ENCODE data around the gene ATP6V0E2.

Gene ATP6V0E2

DNA sequence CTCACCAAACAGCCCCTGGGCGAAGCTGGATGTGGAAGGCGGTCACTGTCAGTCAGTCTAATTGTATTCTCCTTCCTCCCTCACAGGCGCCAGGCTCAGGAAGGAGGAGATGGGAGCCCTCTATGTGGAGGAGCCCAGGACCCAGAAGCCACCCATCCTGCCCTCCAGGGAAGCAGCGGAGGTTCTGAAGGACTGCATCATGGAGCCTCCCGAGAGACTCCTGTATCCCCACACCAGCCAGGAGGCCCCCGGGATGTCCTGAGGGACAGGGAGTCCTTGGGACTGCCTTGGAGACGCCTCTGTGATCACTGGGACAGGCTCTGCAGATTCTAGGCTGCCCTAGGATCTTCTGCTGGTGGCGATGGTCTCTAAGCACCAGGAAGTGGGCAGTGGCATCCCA is 9.7 kb upstream of the ATP6V0E2 start:
- no peak for DNase-seq (ENCODE audit: low read depth in 2 of 2)

DNA sequence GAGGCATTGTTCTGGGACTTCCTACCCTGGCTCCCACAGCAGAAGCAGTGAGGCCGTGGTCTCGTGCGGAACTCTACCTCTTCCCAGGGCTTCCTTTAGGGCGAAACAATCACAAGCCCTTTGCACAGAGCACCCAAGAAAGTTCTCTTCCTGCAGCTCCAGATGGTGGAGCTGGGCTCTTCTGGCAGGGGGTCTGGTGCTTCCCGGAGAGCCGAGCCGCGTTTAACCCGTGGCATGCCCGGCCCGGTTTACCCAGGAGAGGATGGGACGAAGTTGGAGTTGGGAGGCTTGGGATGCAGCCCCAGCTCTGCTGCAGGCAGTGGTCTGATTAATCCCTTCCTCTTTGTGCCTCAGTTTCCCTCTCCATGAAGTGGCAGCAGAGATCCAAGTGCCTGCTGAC is 9.0 kb upstream of the ATP6V0E2 start:
- DNase-seq (ENCODE audit: low read depth in 2 of 2): no peak

DNA sequence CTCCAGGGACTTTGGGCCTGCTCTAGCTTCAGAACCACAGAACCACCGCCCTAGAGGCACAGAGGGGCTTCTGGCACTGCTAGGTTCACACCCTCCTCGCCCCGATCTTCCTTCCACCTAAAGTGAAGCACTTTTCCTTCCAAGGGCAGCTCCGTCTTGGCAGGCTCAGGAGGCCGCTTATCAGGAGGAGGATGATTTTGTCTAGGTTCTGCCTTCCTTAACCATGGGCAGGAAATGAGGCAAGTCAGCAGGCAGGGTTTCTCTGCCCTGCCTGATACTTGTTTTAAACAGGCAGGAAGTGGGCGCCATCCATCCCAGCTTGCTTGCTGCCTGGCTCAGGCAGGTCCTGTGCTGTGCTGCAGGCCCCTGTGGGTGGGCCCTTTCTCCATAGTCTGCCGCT is 8.3 kb upstream of the ATP6V0E2 start:
- no peak for DNase-seq (ENCODE audit: low read depth in 2 of 2)

DNA sequence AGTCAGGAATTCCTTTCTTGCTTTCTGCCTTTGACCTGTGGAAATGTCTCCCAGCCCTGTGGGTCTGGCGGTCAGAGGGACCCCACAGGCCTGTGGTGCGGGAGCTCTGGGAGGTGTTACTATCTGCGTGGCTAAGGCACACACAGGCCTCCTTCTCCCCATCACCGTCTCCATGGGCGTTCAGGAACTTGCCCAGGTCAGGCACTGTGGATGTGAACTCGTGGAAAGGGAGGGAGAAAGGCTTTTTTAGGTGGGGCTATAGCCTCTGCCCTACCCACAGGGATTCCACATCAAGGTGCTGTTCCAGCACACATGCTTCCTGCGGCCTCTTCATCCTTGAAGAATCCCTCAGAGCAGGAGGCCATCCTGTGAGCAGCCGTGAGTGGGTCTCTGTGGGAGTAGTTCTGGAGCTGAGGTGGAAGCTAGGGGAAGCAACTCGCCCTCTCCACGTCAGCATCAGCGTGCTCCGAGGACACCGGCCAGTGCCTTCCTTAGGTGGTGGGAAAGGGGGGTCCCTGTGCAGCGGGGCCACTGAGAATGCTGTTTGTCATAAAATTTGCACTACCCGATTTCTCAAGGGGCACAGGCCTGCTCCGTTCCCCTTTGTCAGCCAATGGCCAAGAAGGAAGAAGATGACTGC is 7.5 kb upstream of the ATP6V0E2 start:
- DNase-seq (ENCODE audit: low read depth in 2 of 2): no peak

GRCh38 chr7:149866779-149867447 is 6.9 kb upstream of the ATP6V0E2 start:
- DNase-seq (ENCODE audit: low read depth in 2 of 2): no peak

- no peak for DNase-seq (ENCODE audit: low read depth in 2 of 2)
These were observed 5.8 kb upstream of the ATP6V0E2 start for GRCh38 chr7:149867762-149868622.

GRCh38 chr7:149868623-149869290 is 5.0 kb upstream of the ATP6V0E2 start:
- no peak for DNase-seq (ENCODE audit: low read depth in 2 of 2)

- no peak for DNase-seq (ENCODE audit: low read depth in 2 of 2)
These were observed 4.5 kb upstream of the ATP6V0E2 start for GRCh38 chr7:149869291-149869650.

GRCh38 chr7:149869867-149870266 is 3.9 kb upstream of the ATP6V0E2 start:
- DNase-seq (ENCODE audit: low read depth in 2 of 2): no peak

GRCh38 chr7:149870274-149870673 is 3.5 kb upstream of the ATP6V0E2 start:
- no peak for DNase-seq (ENCODE audit: low read depth in 2 of 2)

DNA sequence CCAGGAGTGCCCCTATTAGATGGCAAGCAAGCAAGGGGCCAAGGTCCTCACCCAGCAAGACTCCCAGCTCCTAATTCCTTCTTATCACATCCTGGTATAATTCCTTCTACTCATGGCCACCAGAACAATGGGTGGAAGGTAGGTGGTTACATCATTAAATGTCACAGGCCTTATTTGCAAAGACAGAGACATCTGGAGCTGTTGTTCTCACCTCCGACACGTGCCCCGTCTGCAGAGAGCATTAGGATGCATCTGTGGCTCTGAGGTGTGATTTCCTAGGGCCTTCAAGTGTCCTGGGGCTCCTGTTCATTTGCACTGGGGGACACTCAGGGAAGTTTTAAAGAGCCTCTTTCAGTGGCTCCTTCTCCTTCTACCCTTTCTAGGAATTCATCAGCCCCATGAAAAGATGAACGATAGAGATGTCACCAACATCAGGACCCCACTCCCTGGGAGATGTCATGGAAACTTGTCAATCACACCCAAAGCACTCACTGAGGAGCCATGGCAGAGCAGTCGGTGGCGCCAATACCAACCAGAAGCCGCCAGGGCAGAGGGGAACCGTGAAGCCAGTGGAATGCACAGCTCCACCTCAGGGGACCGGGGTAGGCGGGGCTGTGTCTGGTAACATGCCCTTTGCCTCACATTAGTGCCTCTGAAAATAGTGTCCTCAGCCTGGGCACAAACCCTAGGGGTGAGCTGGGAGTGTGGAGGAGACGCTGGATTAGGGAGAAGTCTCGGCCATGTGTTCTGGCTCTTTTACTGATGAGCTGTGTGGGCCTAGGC is 2.9 kb upstream of the ATP6V0E2 start:
- DNase-seq (ENCODE audit: low read depth in 2 of 2): no peak

GRCh38 chr7:149871576-149871975 is 2.2 kb upstream of the ATP6V0E2 start:
- no peak for DNase-seq (ENCODE audit: low read depth in 2 of 2)

- no peak for DNase-seq (ENCODE audit: low read depth in 2 of 2)
These were observed 1.2 kb upstream of the ATP6V0E2 start for GRCh38 chr7:149872419-149873073.

- DNase-seq (ENCODE audit: low read depth in 2 of 2): no peak
These were observed 338 bp downstream of the ATP6V0E2 start for GRCh38 chr7:149873970-149874643.

GRCh38 chr7:149874644-149875028 is 867 bp downstream of the ATP6V0E2 start:
- no peak for DNase-seq (ENCODE audit: low read depth in 2 of 2)

DNA sequence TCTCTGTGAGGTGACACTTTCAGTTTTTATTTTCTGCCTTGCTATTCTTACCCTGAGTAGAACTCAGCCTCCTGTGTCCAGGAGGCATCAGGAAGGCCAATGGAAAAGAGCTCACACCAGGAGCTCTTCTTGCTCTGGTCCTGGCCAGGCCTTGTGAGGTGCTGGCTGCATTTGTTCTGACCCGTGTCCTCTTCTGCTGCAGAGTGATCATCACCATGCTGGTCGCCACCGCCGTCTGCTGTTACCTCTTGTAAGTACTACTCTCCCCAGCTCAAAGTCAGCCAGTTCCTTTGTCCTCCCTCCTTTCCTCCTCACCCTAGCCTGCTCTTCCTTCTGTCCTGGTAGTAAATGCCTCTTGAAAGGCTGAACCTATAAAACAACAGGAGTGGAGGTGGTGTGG is 1.6 kb downstream of the ATP6V0E2 start:
- no peak for DNase-seq (ENCODE audit: low read depth in 2 of 2)

DNA sequence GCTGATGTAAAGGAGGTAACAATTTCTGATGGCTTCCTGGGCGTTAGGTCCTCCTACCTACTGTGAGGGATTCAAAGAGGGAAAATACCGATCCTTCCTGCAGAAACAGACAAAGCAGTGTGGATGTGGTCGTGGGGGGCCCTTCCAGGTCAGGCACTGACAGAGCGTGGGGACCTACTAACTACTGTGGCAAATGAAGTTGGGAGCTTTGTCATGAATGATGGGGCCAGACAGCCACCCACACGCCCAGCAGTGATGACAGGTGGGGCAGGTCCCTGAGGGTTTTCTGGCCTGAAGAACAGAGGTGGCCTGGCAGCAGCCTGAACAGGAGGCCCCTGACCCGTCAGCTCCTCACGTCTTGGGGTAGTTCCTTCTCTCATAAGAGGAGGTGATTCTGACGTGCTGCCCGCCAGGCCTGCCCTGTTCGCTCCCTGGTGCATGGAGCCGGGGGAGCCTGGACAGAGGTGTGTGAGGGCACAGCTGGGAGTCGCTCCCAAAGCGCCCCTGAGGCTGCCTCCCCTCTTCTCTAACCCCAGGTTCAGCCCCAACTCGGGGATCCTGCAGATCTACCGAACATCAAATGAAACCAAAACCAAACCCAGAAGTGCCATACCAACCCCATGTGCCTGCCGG is 4.2 kb downstream of the ATP6V0E2 start:
- DNase-seq (ENCODE audit: low read depth in 2 of 2): no peak

GRCh38 chr7:149878523-149878921 is 4.8 kb downstream of the ATP6V0E2 start:
- DNase-seq (ENCODE audit: low read depth in 2 of 2): no peak

- no peak for DNase-seq (ENCODE audit: low read depth in 2 of 2)
These were observed 5.5 kb downstream of the ATP6V0E2 start for GRCh38 chr7:149879271-149879743.
